HEK293 (cell line): ENCODE measurements around the gene NRN1L.
A peak's percentile ranks its signal among the peaks of the same experiment; 100 is the strongest.

Experiments used
- CTCF ChIA-PET: fragments of 350-600 bp; formaldehyde crosslinking; extraction: SDS; loops from one replicate; lab custom pipeline; 2021; ENCODE audit warnings: antibody characterized with exemption; lab: Yijun Ruan, JAX
- POLR2A ChIA-PET: fragments of 300-600 bp; formaldehyde crosslinking; extraction: SDS; loops from one replicate; lab custom pipeline; 2020; ENCODE audit warnings: antibody characterized with exemption, inconsistent platforms; lab: Yijun Ruan, JAX
- H3K27ac ChIP-seq: fragments of 200-500 bp; sonication (Bioruptor generic); 2 replicates; pipeline ENCODE4 v1.5.1; 2014; ENCODE audit warnings: low read depth, low read length, control low read depth, inconsistent platforms; ENCODE audit errors: extremely low read depth
- H3K36me3 ChIP-seq, 2 experiments: fragments of 200-500 bp in 1 of 2; sonication (Bioruptor generic) in 1 of 2; 1 replicate in 1 of 2; 2 replicates in 1 of 2; pipeline ENCODE4 v1.5.1; 2014 to 2017; ENCODE audit warnings: inconsistent platforms in 2 of 2, low read length in 2 of 2; ENCODE audit not compliant: control insufficient read depth in 2 of 2, insufficient read depth in 1 of 2
- H3K4me1 ChIP-seq: fragments of 200-500 bp; sonication (Bioruptor generic); 2 replicates; pipeline ENCODE4 v1.5.1; 2014; ENCODE audit warnings: mild to moderate bottlenecking, low read length, inconsistent platforms; ENCODE audit not compliant: control insufficient read depth, insufficient read depth
- H3K4me3 ChIP-seq: 2 replicates; pipeline ENCODE4 v1.5.1; 2011; ENCODE audit warnings: low read depth, mild to moderate bottlenecking, control low read depth, low read length, moderate library complexity
- H3K9me3 ChIP-seq: fragments of 200-500 bp; sonication (Bioruptor generic); 2 replicates; pipeline ENCODE4 v1.5.1; 2014; ENCODE audit warnings: low read depth, low read length, inconsistent platforms; ENCODE audit not compliant: control insufficient read depth, insufficient read depth
- KLF1 ChIP-seq: fragments of 450-650 bp; formaldehyde crosslinking; IDR thresholded peaks from 2 replicates; pipeline ENCODE4 v1.5.1; 2016; ENCODE audit warnings: missing biosample characterization, missing genetic modification characterization
- KLF9 ChIP-seq: fragments of 450-650 bp; formaldehyde crosslinking; IDR thresholded peaks from 2 replicates; pipeline ENCODE4 v1.5.1; 2016; ENCODE audit warnings: missing biosample characterization, missing genetic modification characterization, low read depth
- PRDM2 ChIP-seq: fragments of 450-650 bp; formaldehyde crosslinking; IDR thresholded peaks from 2 replicates; pipeline ENCODE4 v1.5.1; 2016; ENCODE audit warnings: missing biosample characterization, missing genetic modification characterization, borderline replicate concordance
- SCRT1 ChIP-seq: fragments of 450-650 bp; formaldehyde crosslinking; IDR thresholded peaks from 2 replicates; pipeline ENCODE4 v1.5.1; 2016; ENCODE audit warnings: missing biosample characterization, missing genetic modification characterization, borderline replicate concordance
- SP2 ChIP-seq: fragments of 450-650 bp; formaldehyde crosslinking; IDR thresholded peaks from 2 replicates; pipeline ENCODE4 v1.5.1; 2016; ENCODE audit warnings: missing biosample characterization, missing genetic modification characterization
- SP3 ChIP-seq: fragments of 450-650 bp; formaldehyde crosslinking; IDR thresholded peaks from 2 replicates; pipeline ENCODE4 v1.5.1; 2016; ENCODE audit warnings: missing biosample characterization, missing genetic modification characterization
- ZBTB20 ChIP-seq: fragments of 450-650 bp; formaldehyde crosslinking; IDR thresholded peaks from 2 replicates; pipeline ENCODE4 v1.5.1; 2016; ENCODE audit warnings: missing biosample characterization, missing genetic modification characterization
- ZBTB26 ChIP-seq: fragments of 450-650 bp; formaldehyde crosslinking; optimal IDR thresholded peaks from 2 replicates; pipeline ENCODE3; 2016; ENCODE audit warnings: missing biosample characterization, mild to moderate bottlenecking, missing genetic modification characterization
- ZBTB8A ChIP-seq: fragments of 450-650 bp; formaldehyde crosslinking; IDR thresholded peaks from 2 replicates; pipeline ENCODE4 v1.5.1; 2016; ENCODE audit warnings: missing biosample characterization, missing genetic modification characterization
- ZNF169 ChIP-seq: fragments of 450-650 bp; formaldehyde crosslinking; IDR thresholded peaks from 2 replicates; pipeline ENCODE4 v1.5.1; 2016; ENCODE audit warnings: missing biosample characterization, missing genetic modification characterization
- ZNF2 ChIP-seq: fragments of 450-650 bp; formaldehyde crosslinking; IDR thresholded peaks from 2 replicates; pipeline ENCODE4 v1.5.1; 2016; ENCODE audit warnings: missing biosample characterization, missing genetic modification characterization
- ZNF324 ChIP-seq: fragments of 450-650 bp; formaldehyde crosslinking; IDR thresholded peaks from 2 replicates; pipeline ENCODE4 v1.5.1; 2016; ENCODE audit warnings: missing biosample characterization, missing genetic modification characterization
- ZNF558 ChIP-seq: fragments of 450-650 bp; formaldehyde crosslinking; IDR thresholded peaks from 2 replicates; pipeline ENCODE4 v1.5.1; 2016; ENCODE audit warnings: missing biosample characterization, missing genetic modification characterization
- ZNF600 ChIP-seq: fragments of 450-650 bp; formaldehyde crosslinking; IDR thresholded peaks from 2 replicates; pipeline ENCODE4 v1.5.1; 2016; ENCODE audit warnings: missing biosample characterization, missing genetic modification characterization
- ZNF623 ChIP-seq: fragments of 450-650 bp; formaldehyde crosslinking; IDR thresholded peaks from 2 replicates; pipeline ENCODE4 v1.5.1; 2016; ENCODE audit warnings: missing biosample characterization, missing genetic modification characterization
- ZNF660 ChIP-seq: fragments of 450-650 bp; IDR thresholded peaks from 2 replicates; pipeline ENCODE4 v1.5.1; 2018; ENCODE audit warnings: missing biosample characterization, mild to moderate bottlenecking, missing genetic modification characterization
- ZNF777 ChIP-seq: fragments of 450-650 bp; formaldehyde crosslinking; IDR thresholded peaks from 2 replicates; pipeline ENCODE4 v1.5.1; 2017; ENCODE audit warnings: missing biosample characterization, missing genetic modification characterization, borderline replicate concordance
- ZXDB ChIP-seq: fragments of 450-650 bp; formaldehyde crosslinking; IDR thresholded peaks from 2 replicates; pipeline ENCODE4 v1.5.1; 2016; ENCODE audit warnings: missing biosample characterization, missing genetic modification characterization
- TF ChIP-seq, protein P1 (sequence below): fragments of 450-650 bp; formaldehyde crosslinking; IDR thresholded peaks from 2 replicates; pipeline ENCODE4 v1.5.1; 2016; ENCODE audit warnings: missing biosample characterization, missing genetic modification characterization
- TF ChIP-seq, protein P2 (sequence below): fragments of 450-650 bp; formaldehyde crosslinking; IDR thresholded peaks from 2 replicates; pipeline ENCODE4 v1.5.1; 2017; ENCODE audit warnings: missing biosample characterization, missing genetic modification characterization
- TF ChIP-seq, protein P3 (sequence below): fragments of 450-650 bp; formaldehyde crosslinking; IDR thresholded peaks from 2 replicates; pipeline ENCODE4 v1.5.1; 2016; ENCODE audit warnings: missing biosample characterization, missing genetic modification characterization

The NRN1L gene

DNA sequence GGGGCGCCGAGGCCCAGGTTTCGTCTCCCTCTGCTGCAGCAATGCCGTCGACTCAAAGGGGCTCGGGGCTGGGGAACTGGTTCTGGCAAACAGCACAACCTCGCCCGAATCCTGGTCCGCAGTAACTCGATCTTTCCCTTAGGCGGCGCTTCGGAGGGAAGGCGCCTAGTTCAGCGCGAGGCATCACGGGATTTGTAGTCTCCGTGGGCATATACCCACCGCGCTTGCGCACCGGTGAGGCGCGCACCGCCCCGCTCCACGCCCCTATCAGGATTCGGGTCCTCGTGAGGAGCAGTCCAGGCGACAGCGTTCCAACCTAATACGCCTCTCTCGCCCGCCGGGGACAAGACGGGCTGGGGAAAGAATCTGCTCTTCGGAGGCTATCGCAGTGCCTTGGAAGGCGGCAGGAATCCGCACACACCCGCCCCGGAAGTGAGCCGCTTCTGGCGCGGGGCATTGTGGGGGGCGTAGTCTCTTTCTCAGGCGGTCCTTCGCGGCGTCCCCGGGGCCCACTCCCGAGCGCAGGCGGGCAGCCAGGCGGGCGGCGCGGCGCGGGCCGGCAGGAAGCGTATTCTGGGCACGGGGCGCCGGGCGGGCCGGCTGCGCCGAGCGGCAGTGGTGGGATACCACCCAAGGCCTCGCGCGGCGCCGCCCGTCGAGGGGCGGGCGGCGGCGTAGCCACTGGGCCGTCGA is 42.7 kb upstream of the NRN1L start, which contains the start of gene THAP11 (continued):
- TF ChIP-seq, protein P1, sequence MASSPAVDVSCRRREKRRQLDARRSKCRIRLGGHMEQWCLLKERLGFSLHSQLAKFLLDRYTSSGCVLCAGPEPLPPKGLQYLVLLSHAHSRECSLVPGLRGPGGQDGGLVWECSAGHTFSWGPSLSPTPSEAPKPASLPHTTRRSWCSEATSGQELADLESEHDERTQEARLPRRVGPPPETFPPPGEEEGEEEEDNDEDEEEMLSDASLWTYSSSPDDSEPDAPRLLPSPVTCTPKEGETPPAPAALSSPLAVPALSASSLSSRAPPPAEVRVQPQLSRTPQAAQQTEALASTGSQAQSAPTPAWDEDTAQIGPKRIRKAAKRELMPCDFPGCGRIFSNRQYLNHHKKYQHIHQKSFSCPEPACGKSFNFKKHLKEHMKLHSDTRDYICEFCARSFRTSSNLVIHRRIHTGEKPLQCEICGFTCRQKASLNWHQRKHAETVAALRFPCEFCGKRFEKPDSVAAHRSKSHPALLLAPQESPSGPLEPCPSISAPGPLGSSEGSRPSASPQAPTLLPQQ (tag by site-specific recombination), result peak; percentile 94
- TF ChIP-seq SP2 (tag by site-specific recombination) (peak; percentile 85), SP3 (tag by site-specific recombination) (peak; percentile 96), ZXDB (tag by site-specific recombination) (peak; percentile 58), SCRT1 (tag by site-specific recombination) (no peak), ZNF2 (peak; percentile 95), ZNF324 (tag by site-specific recombination) (0 out of 2 replicates have a peak, but pooled peaks have one; percentile 65), KLF1 (peak; percentile 82), ZNF623 (0 out of 2 replicates have a peak, but pooled peaks have one; percentile 3), ZBTB20 (tag by site-specific recombination) (peak; percentile 83), ZBTB8A (tag by site-specific recombination) (peak; percentile 56), ZNF600 (tag by site-specific recombination) (peak; percentile 92), ZNF558 (no peak)

DNA sequence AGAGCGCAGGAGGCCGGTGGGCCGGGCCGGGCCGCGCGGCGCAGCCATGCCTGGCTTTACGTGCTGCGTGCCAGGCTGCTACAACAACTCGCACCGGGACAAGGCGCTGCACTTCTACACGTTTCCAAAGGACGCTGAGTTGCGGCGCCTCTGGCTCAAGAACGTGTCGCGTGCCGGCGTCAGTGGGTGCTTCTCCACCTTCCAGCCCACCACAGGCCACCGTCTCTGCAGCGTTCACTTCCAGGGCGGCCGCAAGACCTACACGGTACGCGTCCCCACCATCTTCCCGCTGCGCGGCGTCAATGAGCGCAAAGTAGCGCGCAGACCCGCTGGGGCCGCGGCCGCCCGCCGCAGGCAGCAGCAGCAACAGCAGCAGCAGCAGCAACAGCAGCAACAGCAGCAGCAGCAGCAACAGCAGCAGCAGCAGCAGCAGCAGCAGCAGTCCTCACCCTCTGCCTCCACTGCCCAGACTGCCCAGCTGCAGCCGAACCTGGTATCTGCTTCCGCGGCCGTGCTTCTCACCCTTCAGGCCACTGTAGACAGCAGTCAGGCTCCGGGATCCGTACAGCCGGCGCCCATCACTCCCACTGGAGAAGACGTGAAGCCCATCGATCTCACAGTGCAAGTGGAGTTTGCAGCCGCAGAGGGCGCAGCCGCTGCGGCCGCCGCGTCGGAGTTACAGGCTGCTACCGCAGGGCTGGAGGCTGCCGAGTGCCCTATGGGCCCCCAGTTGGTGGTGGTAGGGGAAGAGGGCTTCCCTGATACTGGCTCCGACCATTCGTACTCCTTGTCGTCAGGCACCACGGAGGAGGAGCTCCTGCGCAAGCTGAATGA is 42.0 kb upstream of the NRN1L start:
- peaks cover 16% of the 10 kb centered on the region for H3K4me1 ChIP-seq
- ChIA-PET POLR2A (interaction anchor here (1.4 to 4.3 kb wide), 2 partner anchors 9 to 31 kb away, joined by 3 to 38 read pairs; no protein-coding TSS in a partner anchor), CTCF (interaction anchor here (0.7 to 2.9 kb wide), 3 partner anchors 26 to 321 kb away, joined by 3 to 13 read pairs (median 3); no protein-coding TSS in a partner anchor)
- H3K36me3 ChIP-seq, result peaks cover 0 to 13% of the 10 kb centered on the region in 2 experiments; a peak in 1 of 3 replicates
- no peaks in the 10 kb centered on the region for H3K9me3 ChIP-seq
- H3K4me3 ChIP-seq, result peak overlapping the region; percentile 92
- H3K27ac ChIP-seq, result peak overlapping the region; percentile 99
- TF ChIP-seq ZNF777 (tag by site-specific recombination), result peak; percentile 74; the same call in 1 of the 2 replicates
- 0 out of 2 replicates have a peak, but pooled peaks have one; percentile 17 for TF ChIP-seq KLF9 (tag by site-specific recombination)
- TF ChIP-seq, protein P2, sequence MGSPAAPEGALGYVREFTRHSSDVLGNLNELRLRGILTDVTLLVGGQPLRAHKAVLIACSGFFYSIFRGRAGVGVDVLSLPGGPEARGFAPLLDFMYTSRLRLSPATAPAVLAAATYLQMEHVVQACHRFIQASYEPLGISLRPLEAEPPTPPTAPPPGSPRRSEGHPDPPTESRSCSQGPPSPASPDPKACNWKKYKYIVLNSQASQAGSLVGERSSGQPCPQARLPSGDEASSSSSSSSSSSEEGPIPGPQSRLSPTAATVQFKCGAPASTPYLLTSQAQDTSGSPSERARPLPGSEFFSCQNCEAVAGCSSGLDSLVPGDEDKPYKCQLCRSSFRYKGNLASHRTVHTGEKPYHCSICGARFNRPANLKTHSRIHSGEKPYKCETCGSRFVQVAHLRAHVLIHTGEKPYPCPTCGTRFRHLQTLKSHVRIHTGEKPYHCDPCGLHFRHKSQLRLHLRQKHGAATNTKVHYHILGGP (tag by site-specific recombination), result 0 out of 2 replicates have a peak, but pooled peaks have one; percentile 9
- no peak for TF ChIP-seq ZNF660 (tag by site-specific recombination)
- peak; percentile 85 for TF ChIP-seq ZBTB26 (tag by site-specific recombination)
- peak; percentile 81; the same call in 1 of the 2 replicates for TF ChIP-seq PRDM2 (tag by site-specific recombination)
- peak; percentile 91; the same call in 1 of the 2 replicates for TF ChIP-seq ZNF169 (tag by site-specific recombination)
- TF ChIP-seq, protein P3, sequence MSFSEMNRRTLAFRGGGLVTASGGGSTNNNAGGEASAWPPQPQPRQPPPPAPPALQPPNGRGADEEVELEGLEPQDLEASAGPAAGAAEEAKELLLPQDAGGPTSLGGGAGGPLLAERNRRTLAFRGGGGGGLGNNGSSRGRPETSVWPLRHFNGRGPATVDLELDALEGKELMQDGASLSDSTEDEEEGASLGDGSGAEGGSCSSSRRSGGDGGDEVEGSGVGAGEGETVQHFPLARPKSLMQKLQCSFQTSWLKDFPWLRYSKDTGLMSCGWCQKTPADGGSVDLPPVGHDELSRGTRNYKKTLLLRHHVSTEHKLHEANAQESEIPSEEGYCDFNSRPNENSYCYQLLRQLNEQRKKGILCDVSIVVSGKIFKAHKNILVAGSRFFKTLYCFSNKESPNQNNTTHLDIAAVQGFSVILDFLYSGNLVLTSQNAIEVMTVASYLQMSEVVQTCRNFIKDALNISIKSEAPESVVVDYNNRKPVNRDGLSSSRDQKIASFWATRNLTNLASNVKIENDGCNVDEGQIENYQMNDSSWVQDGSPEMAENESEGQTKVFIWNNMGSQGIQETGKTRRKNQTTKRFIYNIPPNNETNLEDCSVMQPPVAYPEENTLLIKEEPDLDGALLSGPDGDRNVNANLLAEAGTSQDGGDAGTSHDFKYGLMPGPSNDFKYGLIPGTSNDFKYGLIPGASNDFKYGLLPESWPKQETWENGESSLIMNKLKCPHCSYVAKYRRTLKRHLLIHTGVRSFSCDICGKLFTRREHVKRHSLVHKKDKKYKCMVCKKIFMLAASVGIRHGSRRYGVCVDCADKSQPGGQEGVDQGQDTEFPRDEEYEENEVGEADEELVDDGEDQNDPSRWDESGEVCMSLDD, result no peak
